IMR-90 (cell line): Measurements from ENCODE around the gene CYP26B1. TPM values are rescaled to one million over a fixed set of nuclear protein-coding genes. Genes with fewer than 3 reads are reported as not detected.

Source experiments
- ATAC-seq: fragments of 200-7000 bp; cut with Tn5 transposase; 2 replicates; pipeline ENCODE4 v1.9.1; 2020; ENCODE audit warnings: low read depth, mild to moderate bottlenecking, moderate library complexity
- BruUV-seq: library from RNA; stranded (reverse); fragments of 400-500 nt; replicated peaks from 2 replicates; lab custom pipeline; 2021; lab: Mats Ljungman, UMichigan
- CTCF ChIA-PET: fragments of 300-600 bp; formaldehyde crosslinking; extraction: SDS; loops from one replicate; lab custom pipeline; 2021; ENCODE audit warnings: antibody characterized with exemption; lab: Yijun Ruan, JAX
- POLR2A ChIA-PET: fragments of 300-600 bp; sonication (Branson Sonifier 250); formaldehyde crosslinking; loops from one replicate; lab custom pipeline; 2022; ENCODE audit warnings: antibody characterized with exemption; ENCODE audit not compliant: unreplicated experiment; lab: Charles Lee
- DNase-seq: peaks from one replicate; pipeline ENCODE4 v3.0.0; 2013
- H2AFZ ChIP-seq: replicated peaks from 2 replicates; pipeline ENCODE3; 2013; ENCODE audit warnings: low read length, mild to moderate bottlenecking; ENCODE audit not compliant: poor library complexity
- H2AK5ac ChIP-seq: 2 replicates; pipeline ENCODE4 v1.6.1; 2013; ENCODE audit warnings: low read depth, low read length, inconsistent platforms
- H2AK9ac ChIP-seq: replicated peaks from 2 replicates; pipeline ENCODE3; 2013; ENCODE audit warnings: mild to moderate bottlenecking, low read depth, low read length, moderate library complexity; ENCODE audit not compliant: poor library complexity
- H2BK120ac ChIP-seq: 2 replicates; pipeline ENCODE4 v1.6.1; 2013; ENCODE audit warnings: low read depth, low read length, inconsistent platforms
- H2BK15ac ChIP-seq: 3 replicates; pipeline ENCODE4 v1.6.1; 2013; ENCODE audit warnings: low read depth, low read length, inconsistent platforms
- H2BK20ac ChIP-seq: 2 replicates; pipeline ENCODE4 v1.6.1; 2013; ENCODE audit warnings: low read depth, mild to moderate bottlenecking, inconsistent platforms, low read length, moderate library complexity
- H2BK5ac ChIP-seq: 2 replicates; pipeline ENCODE4 v1.6.1; 2013; ENCODE audit warnings: mild to moderate bottlenecking, low read depth, low read length, inconsistent platforms; ENCODE audit not compliant: poor library complexity, severe bottlenecking
- H3K14ac ChIP-seq: replicated peaks from 2 replicates; pipeline ENCODE4 v1.6.1; 2013; ENCODE audit warnings: low read depth, low read length, inconsistent platforms
- H3K18ac ChIP-seq: 2 replicates; pipeline ENCODE4 v1.6.1; 2013; ENCODE audit warnings: low read depth, low read length, control low read depth
- H3K23ac ChIP-seq: 2 replicates; pipeline ENCODE4 v1.6.1; 2013; ENCODE audit warnings: low read depth, low read length, inconsistent platforms
- H3K27ac ChIP-seq: 2 replicates; pipeline ENCODE4 v1.5.1; 2013; ENCODE audit warnings: mild to moderate bottlenecking, control low read depth, low read length; ENCODE audit not compliant: insufficient read depth
- H3K27me3 ChIP-seq: 2 replicates; pipeline ENCODE4 v1.6.1; 2013; ENCODE audit warnings: low read length; ENCODE audit not compliant: control insufficient read depth, insufficient read depth
- H3K36me3 ChIP-seq: 2 replicates; pipeline ENCODE4 v1.6.1; 2013; ENCODE audit warnings: low read length, mixed read lengths; ENCODE audit not compliant: control insufficient read depth, insufficient read depth
- H3K4ac ChIP-seq: 2 replicates; pipeline ENCODE4 v1.6.1; 2013; ENCODE audit warnings: low read depth, low read length, inconsistent platforms
- H3K4me1 ChIP-seq: 2 replicates; pipeline ENCODE4 v1.6.1; 2013; ENCODE audit warnings: low read length, mixed read lengths; ENCODE audit not compliant: control insufficient read depth, insufficient read depth
- H3K4me2 ChIP-seq: 2 replicates; pipeline ENCODE4 v1.6.1; 2013; ENCODE audit warnings: low read depth, mild to moderate bottlenecking, control low read depth, low read length, moderate library complexity
- H3K4me3 ChIP-seq: 2 replicates; pipeline ENCODE4 v1.5.1; 2013; ENCODE audit warnings: low read depth, mild to moderate bottlenecking, control low read depth, low read length, moderate library complexity; ENCODE audit not compliant: insufficient read depth
- H3K56ac ChIP-seq: 2 replicates; pipeline ENCODE4 v1.6.1; 2013; ENCODE audit warnings: low read length, inconsistent platforms; ENCODE audit not compliant: insufficient read depth; ENCODE audit errors: extremely low read depth
- H3K79me1 ChIP-seq, 2 experiments: 2 replicates each; pipeline ENCODE4 v1.6.1; 2013; ENCODE audit warnings: low read length in 2 of 2, inconsistent platforms in 1 of 2, low read depth in 1 of 2
- H3K9ac ChIP-seq: 2 replicates; pipeline ENCODE4 v1.6.1; 2013; ENCODE audit warnings: low read depth, low read length, control low read depth
- H3K9me1 ChIP-seq: 2 replicates; pipeline ENCODE4 v1.6.1; 2013; ENCODE audit warnings: low read length, inconsistent platforms; ENCODE audit not compliant: insufficient read depth
- H3K9me3 ChIP-seq: 2 replicates; pipeline ENCODE4 v1.6.1; 2013; ENCODE audit warnings: low read length; ENCODE audit not compliant: control insufficient read depth, insufficient read depth
- H4K20me1 ChIP-seq: 2 replicates; pipeline ENCODE4 v1.6.1; 2013; ENCODE audit warnings: low read length, inconsistent platforms; ENCODE audit not compliant: insufficient read depth
- H4K5ac ChIP-seq: 2 replicates; pipeline ENCODE4 v1.6.1; 2013; ENCODE audit warnings: mild to moderate bottlenecking, low read depth, low read length, control low read depth
- H4K8ac ChIP-seq, 2 experiments: 2 replicates each; pipeline ENCODE4 v1.6.1; 2013; ENCODE audit warnings: low read depth in 2 of 2, low read length in 2 of 2, control low read depth in 1 of 2, inconsistent platforms in 1 of 2
- H4K91ac ChIP-seq: 2 replicates; pipeline ENCODE4 v1.6.1; 2013; ENCODE audit warnings: low read depth, low read length, inconsistent platforms; ENCODE audit not compliant: insufficient read depth
- CHD1 ChIP-seq: IDR thresholded peaks from 2 replicates; pipeline ENCODE4 v1.6.1; 2012; ENCODE audit warnings: low read depth, low read length, improper control_type of control experiment
- CTCF ChIP-seq: conservative IDR thresholded peaks from 2 replicates; pipeline ENCODE4 v1.5.1; 2012; ENCODE audit warnings: mild to moderate bottlenecking, low read depth, low read length, improper control_type of control experiment
- MXI1 ChIP-seq: IDR thresholded peaks from 2 replicates; pipeline ENCODE4 v1.6.1; 2012; ENCODE audit warnings: low read depth, mild to moderate bottlenecking, low read length, moderate library complexity, borderline replicate concordance
- WGBS, 2 experiments: methylation state at CpG; one replicate each; pipeline versions ENCODE4 v1.1.5 to v1.1.7; 2013; ENCODE audit warnings: missing lambda C conversion rate in 2 of 2; ENCODE audit not compliant: insufficient read length in 1 of 2; ENCODE audit errors: extremely low coverage in 2 of 2; 5-methylcytosine and 5-hydroxymethylcytosine counted together
- dilution Hi-C: fragments of 300-500 bp; cut with HindIII; formaldehyde crosslinking; loops from one replicate; pipeline ENCODE4 v1.14.3; 2018; ENCODE audit warnings: low sequenced_read_pairs; ENCODE audit not compliant: unreplicated experiment
- in situ Hi-C: fragments of 300-500 bp; cut with MboI; formaldehyde crosslinking; loops from 3 replicates; pipeline ENCODE4 v1.14.3; 2019; ENCODE audit warnings: low sequenced_read_pairs, inconsistent platforms, mixed read lengths
- intact Hi-C: fragments of 100-400 bp; cut with micrococcal nuclease; formaldehyde crosslinking; loops from 2 replicates; pipeline ENCODE4 v1.10.0; 2022
- polyA plus RNA-seq, 3 experiments: library from polyadenylated mRNA; depleted of rRNA; stranded (reverse); fragments of >200 nt; gene quantifications; 2 replicates each; pipeline ENCODE4 v1.2.3, GENCODE V29; 2012; ENCODE audit warnings: low replicate concordance in 1 of 3
- total RNA-seq: library from RNA; depleted of rRNA; stranded (reverse); fragments of >200 nt; gene quantifications from 2 replicates; pipeline ENCODE4 v1.2.3, GENCODE V29; 2012

Gene CYP26B1
- total and polyA plus RNA-seq, 2 of the 4 experiments (the other 2 are of a cell fraction), result 0.02 TPM; not detected in 1

DNA sequence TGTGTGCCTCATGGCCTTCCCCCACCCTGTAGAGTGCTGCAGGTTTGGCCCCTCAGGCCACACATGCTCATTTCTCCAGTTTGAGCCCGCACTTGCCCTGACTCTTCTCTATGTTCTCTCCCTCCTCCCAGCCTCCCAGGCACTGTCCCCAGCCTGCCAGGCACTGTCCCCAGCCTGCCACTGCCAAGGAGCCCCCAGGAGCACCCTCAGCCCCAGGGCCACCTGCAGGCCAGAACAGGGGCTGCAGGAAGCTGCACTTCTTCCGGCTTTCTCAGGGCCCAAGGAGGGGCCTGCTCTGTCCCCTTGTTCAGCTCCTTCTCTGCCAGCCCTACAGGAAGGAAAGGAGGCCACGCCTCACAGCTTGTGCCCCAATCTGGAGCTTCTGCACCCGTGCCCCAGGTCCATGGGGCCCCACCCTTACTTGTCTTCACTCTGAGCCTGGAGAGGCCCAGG lies 31.6 kb downstream of the CYP26B1 start:
- H3K27me3 ChIP-seq, result peaks cover 8% of the 10 kb centered on the region
- H3K4me1 ChIP-seq, result peaks cover 11% of the 10 kb centered on the region; the same call in 1 of the 2 replicates
- H3K4ac ChIP-seq, result no peak overlapping the region; the same call in 1 of the 2 replicates
- no peak overlapping the region for H3K4me3 ChIP-seq
- no peak overlapping the region for H2AK9ac ChIP-seq
- 0 out of 2 replicates have a peak, but pooled peaks have one; percentile 17 for TF ChIP-seq CTCF
- TF ChIP-seq CHD1, result no peak
- TF ChIP-seq MXI1, result no peak
- no peaks in the 10 kb centered on the region for H3K79me1 ChIP-seq
- H2BK20ac ChIP-seq, result no peak overlapping the region
- H3K36me3 ChIP-seq, result no peaks in the 10 kb centered on the region
- no peak overlapping the region for H3K56ac ChIP-seq
- no peak overlapping the region for H3K14ac ChIP-seq
- ChIA-PET CTCF (interaction anchor here (0.7 to 0.9 kb wide), 2 partner anchors 13 to 14 kb away, joined by 4 to 6 read pairs; no protein-coding TSS in a partner anchor), POLR2A (no interaction called here)
- in situ Hi-C loops, result no loop called here
- H4K5ac ChIP-seq, result no peak overlapping the region
- no peak overlapping the region; the same call in 1 of the 2 replicates for H3K4me2 ChIP-seq
- intact Hi-C loops, result no loop called here
- ATAC-seq (peak; percentile 17), DNase-seq (no peak)
- H4K8ac ChIP-seq, result 0 out of 4 replicates have a peak overlapping the region, but pooled peaks of 1 of the 2 experiments have one; percentile 40
- H3K9me1 ChIP-seq, result no peaks in the 10 kb centered on the region
- H2AK5ac ChIP-seq, result no peak overlapping the region
- H3K9me3 ChIP-seq, result no peaks in the 10 kb centered on the region
- 0% methylated on average over 1 of the region's 4 CpGs; no CpG with 5 or more reads in 1 of the 2 experiments for WGBS, 2 experiments
- dilution Hi-C loops, result no loop called here
- no peak overlapping the region for H3K18ac ChIP-seq
- no peaks in the 10 kb centered on the region for H4K20me1 ChIP-seq
- no peak overlapping the region for H4K91ac ChIP-seq
- no peak overlapping the region for H2BK120ac ChIP-seq
- no peak overlapping the region for H3K23ac ChIP-seq
- no peak overlapping the region for H3K9ac ChIP-seq
- BruUV-seq, result no TSS peak
- no peak overlapping the region for H3K27ac ChIP-seq
- no peak overlapping the region for H2BK5ac ChIP-seq
- H2BK15ac ChIP-seq, result no peak overlapping the region; the same call in 2 of the 3 replicates
- peak overlapping the region; percentile 88 for H2AFZ ChIP-seq
